ENCODE results near the gene DMXL1. TPM values are rescaled to one million over a fixed set of nuclear protein-coding genes. Genes with fewer than 3 reads are reported as not detected.

The DMXL1 gene
- total RNA-seq, 1 experiment from 2014 or later, result 30.0 TPM

GRCh38 chr5:119033135-119033534, 37.8 kb upstream of the DMXL1 start:
- Mint-ChIP-seq H3K9me3 (ENCODE audit: unreplicated experiment) (no peaks in the 10 kb centered on the region), H3K4me1 (ENCODE audit: low read depth, unreplicated experiment) (no peaks in the 10 kb centered on the region), H3K27me3 (ENCODE audit: insufficient read depth, unreplicated experiment) (no peaks in the 10 kb centered on the region), H3K4me3 (ENCODE audit: unreplicated experiment) (no peak overlapping the region), H3K36me3 (ENCODE audit: insufficient read depth, unreplicated experiment) (no peaks in the 10 kb centered on the region), H3K27ac (ENCODE audit: unreplicated experiment) (no peak overlapping the region)
- no peak for DNase-seq
- no peak overlapping the region for H3K4me3 ChIP-seq (ENCODE audit: low read depth, low read length)
- intact Hi-C loops (cut with micrococcal nuclease; ENCODE audit: unreplicated experiment), result no loop called here
- ChIA-PET CTCF (no interaction called here), POLR2A (no interaction called here)
- no peaks in the 10 kb centered on the region for H3K4me1 ChIP-seq
- H3K36me3 ChIP-seq (ENCODE audit: control insufficient read depth, insufficient read depth, low read length), result no peaks in the 10 kb centered on the region
- no peaks in the 10 kb centered on the region for H3K27me3 ChIP-seq (replicated peaks; ENCODE audit: control insufficient read depth, insufficient read depth, low read length)
- TF ChIP-seq, protein P1, sequence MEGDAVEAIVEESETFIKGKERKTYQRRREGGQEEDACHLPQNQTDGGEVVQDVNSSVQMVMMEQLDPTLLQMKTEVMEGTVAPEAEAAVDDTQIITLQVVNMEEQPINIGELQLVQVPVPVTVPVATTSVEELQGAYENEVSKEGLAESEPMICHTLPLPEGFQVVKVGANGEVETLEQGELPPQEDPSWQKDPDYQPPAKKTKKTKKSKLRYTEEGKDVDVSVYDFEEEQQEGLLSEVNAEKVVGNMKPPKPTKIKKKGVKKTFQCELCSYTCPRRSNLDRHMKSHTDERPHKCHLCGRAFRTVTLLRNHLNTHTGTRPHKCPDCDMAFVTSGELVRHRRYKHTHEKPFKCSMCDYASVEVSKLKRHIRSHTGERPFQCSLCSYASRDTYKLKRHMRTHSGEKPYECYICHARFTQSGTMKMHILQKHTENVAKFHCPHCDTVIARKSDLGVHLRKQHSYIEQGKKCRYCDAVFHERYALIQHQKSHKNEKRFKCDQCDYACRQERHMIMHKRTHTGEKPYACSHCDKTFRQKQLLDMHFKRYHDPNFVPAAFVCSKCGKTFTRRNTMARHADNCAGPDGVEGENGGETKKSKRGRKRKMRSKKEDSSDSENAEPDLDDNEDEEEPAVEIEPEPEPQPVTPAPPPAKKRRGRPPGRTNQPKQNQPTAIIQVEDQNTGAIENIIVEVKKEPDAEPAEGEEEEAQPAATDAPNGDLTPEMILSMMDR (IDR thresholded peaks at IDR 0.05; ENCODE audit: insufficient read depth in 1 of 2, low read depth in 1 of 2, low read length in 1 of 2, severe bottlenecking in 1 of 2, unreplicated experiment in 1 of 2), result no peak
- no TSS peak for BruUV-seq (replicated peaks)
- H3K9me3 ChIP-seq, result no peaks in the 10 kb centered on the region

DNA sequence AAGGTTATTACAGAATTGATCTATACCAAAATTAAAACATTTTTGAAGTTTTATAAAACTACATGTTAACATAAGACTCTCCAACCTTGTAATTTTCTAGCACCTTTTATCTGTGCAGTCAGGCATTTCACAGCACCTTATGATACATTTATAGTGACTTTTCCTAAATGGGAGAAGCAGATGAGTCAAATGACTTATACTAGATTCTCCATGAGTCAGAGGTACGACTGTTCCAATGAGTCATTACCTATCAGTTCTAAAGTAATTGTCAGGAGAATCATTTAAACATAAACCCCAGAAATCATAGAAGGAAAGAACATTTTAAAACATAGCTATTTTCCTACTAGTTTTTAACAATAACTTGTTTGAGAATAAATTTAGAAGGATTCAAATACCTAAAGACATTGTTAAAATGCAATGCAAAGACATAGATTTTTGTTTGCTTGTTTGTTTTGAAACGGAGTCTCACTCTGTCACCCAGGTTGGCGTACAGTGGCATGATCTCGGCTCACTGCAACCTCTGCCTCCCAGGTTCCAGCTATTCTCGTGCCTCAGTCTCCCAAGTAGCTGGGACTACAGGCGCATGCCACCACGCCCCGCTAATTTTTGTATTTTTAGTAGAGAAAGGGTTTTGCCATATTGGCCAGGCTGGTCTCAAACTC, 34.7 kb upstream of the DMXL1 start:
- no TSS peak for BruUV-seq (replicated peaks)
- Histone ChIP-seq H3K9me3 (no peaks in the 10 kb centered on the region), H3K36me3 (ENCODE audit: control insufficient read depth, insufficient read depth, low read length) (no peaks in the 10 kb centered on the region), H3K27me3 (replicated peaks; ENCODE audit: control insufficient read depth, insufficient read depth, low read length) (no peaks in the 10 kb centered on the region), H3K4me1 (no peaks in the 10 kb centered on the region), H3K4me3 (ENCODE audit: low read depth, low read length) (no peak overlapping the region)
- TF ChIP-seq, protein P1 (IDR thresholded peaks at IDR 0.05; ENCODE audit: insufficient read depth in 1 of 2, low read depth in 1 of 2, low read length in 1 of 2, severe bottlenecking in 1 of 2, unreplicated experiment in 1 of 2), result no peak
- no peak for DNase-seq
- H3K27me3 Mint-ChIP-seq (ENCODE audit: insufficient read depth, unreplicated experiment), result no peaks in the 10 kb centered on the region
- H3K36me3 Mint-ChIP-seq (ENCODE audit: insufficient read depth, unreplicated experiment), result no peaks in the 10 kb centered on the region
- no peak overlapping the region for H3K4me3 Mint-ChIP-seq (ENCODE audit: unreplicated experiment)
- H3K9me3 Mint-ChIP-seq (ENCODE audit: unreplicated experiment), result no peaks in the 10 kb centered on the region
- no peak overlapping the region for H3K27ac Mint-ChIP-seq (ENCODE audit: unreplicated experiment)
- CTCF ChIA-PET, result no interaction called here
- POLR2A ChIA-PET, result no interaction called here
- no peaks in the 10 kb centered on the region for H3K4me1 Mint-ChIP-seq (ENCODE audit: low read depth, unreplicated experiment)
- intact Hi-C loops (cut with micrococcal nuclease; ENCODE audit: unreplicated experiment), result no loop called here

- Histone ChIP-seq H3K27me3 (replicated peaks; ENCODE audit: control insufficient read depth, insufficient read depth, low read length) (no peaks in the 10 kb centered on the region), H3K9me3 (no peaks in the 10 kb centered on the region), H3K4me1 (no peaks in the 10 kb centered on the region), H3K4me3 (ENCODE audit: low read depth, low read length) (no peak overlapping the region), H3K36me3 (ENCODE audit: control insufficient read depth, insufficient read depth, low read length) (no peaks in the 10 kb centered on the region)
- Mint-ChIP-seq H3K4me3 (ENCODE audit: unreplicated experiment) (no peak overlapping the region), H3K9me3 (ENCODE audit: unreplicated experiment) (no peaks in the 10 kb centered on the region), H3K27me3 (ENCODE audit: insufficient read depth, unreplicated experiment) (no peaks in the 10 kb centered on the region), H3K4me1 (ENCODE audit: low read depth, unreplicated experiment) (no peaks in the 10 kb centered on the region), H3K27ac (ENCODE audit: unreplicated experiment) (no peak overlapping the region), H3K36me3 (ENCODE audit: insufficient read depth, unreplicated experiment) (no peaks in the 10 kb centered on the region)
- TF ChIP-seq, protein P1 (IDR thresholded peaks at IDR 0.05; ENCODE audit: insufficient read depth in 1 of 2, low read depth in 1 of 2, low read length in 1 of 2, severe bottlenecking in 1 of 2, unreplicated experiment in 1 of 2), result no peak
- no TSS peak for BruUV-seq (replicated peaks)
- CTCF ChIA-PET, result no interaction called here
- no peak for DNase-seq
- POLR2A ChIA-PET, result no interaction called here
- intact Hi-C loops (cut with micrococcal nuclease; ENCODE audit: unreplicated experiment), result no loop called here
Observed at GRCh38 chr5:119037496-119038215, 33.2 kb upstream of the DMXL1 start.
